PC-3 (cell line): ENCODE measurements around the gene FANCC.

Experiments used
- CTCF ChIP-seq: fragments of 300-600 bp; sonication (generic); conservative IDR thresholded peaks from 2 replicates; pipeline ENCODE4 v1.5.1; 2017; ENCODE audit warnings: antibody characterized with exemption, low read depth, mild to moderate bottlenecking, low read length
- EZH2 ChIP-seq: fragments of 300-600 bp; sonication (generic); IDR thresholded peaks from one replicate; pipeline ENCODE4 v1.6.1; 2017; ENCODE audit warnings: antibody characterized with exemption, mild to moderate bottlenecking, low read length; ENCODE audit not compliant: unreplicated experiment
- EZH2phosphoT487 ChIP-seq: fragments of 300-600 bp; sonication (generic); IDR thresholded peaks from 2 replicates; pipeline ENCODE4 v1.6.1; 2018; ENCODE audit warnings: mild to moderate bottlenecking, antibody characterized with exemption, low read length, borderline replicate concordance

- no peak for TF ChIP-seq CTCF
- no peak for TF ChIP-seq EZH2
- no peak for TF ChIP-seq EZH2phosphoT487
Measured at GRCh38 chr9:95049761-95050160, 267.7 kb downstream of the FANCC start.
